SK-MEL-5 (cell line): Measurements from ENCODE around the gene HSD11B2. TPM values are rescaled to one million over a fixed set of nuclear protein-coding genes. Genes with fewer than 3 reads are reported as not detected.

Source experiments
- DNase-seq: peaks from one replicate; pipeline ENCODE4 v3.0.0-alpha.2; 2016; ENCODE audit warnings: low read depth, low spot score
- in situ Hi-C: cut with HindIII; loops from 2 replicates; pipeline ENCODE4 v1.10.0; 2016; ENCODE audit warnings: low sequenced_read_pairs, high pct_unique_total_duplicates, low pct_unique_long_range_greater_than_20kb
- total RNA-seq: library from RNA; depleted of rRNA; stranded (reverse); fragments of >200 nt; shearing (Covaris generic); gene quantifications from 2 replicates; pipeline ENCODE4 v1.2.3, GENCODE V29; 2014

Gene HSD11B2
- total RNA-seq, 1 experiment from 2014 or later = 0.32 TPM

DNA sequence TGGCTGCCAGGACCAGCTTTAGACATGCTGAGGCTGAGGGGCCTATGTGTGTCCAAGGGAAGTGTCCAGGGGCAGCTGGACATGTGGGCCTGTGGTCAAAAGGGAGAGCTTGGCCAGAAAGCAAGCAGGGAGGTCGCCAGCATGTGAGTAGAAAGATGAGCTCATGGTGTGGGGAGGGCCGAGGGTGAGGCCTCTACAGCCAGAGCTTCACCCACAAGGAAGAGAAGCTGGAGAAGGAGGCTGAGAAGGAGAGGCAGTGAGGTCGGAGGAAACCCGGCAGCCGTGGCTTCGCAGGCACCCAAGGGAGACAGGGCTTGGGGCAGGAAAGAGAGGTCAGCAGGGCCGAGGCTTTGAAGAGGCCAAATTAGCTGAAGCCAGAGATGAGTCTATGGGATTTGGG is 4.0 kb upstream of the HSD11B2 start:
- in situ Hi-C loops = no loop called here

DNA sequence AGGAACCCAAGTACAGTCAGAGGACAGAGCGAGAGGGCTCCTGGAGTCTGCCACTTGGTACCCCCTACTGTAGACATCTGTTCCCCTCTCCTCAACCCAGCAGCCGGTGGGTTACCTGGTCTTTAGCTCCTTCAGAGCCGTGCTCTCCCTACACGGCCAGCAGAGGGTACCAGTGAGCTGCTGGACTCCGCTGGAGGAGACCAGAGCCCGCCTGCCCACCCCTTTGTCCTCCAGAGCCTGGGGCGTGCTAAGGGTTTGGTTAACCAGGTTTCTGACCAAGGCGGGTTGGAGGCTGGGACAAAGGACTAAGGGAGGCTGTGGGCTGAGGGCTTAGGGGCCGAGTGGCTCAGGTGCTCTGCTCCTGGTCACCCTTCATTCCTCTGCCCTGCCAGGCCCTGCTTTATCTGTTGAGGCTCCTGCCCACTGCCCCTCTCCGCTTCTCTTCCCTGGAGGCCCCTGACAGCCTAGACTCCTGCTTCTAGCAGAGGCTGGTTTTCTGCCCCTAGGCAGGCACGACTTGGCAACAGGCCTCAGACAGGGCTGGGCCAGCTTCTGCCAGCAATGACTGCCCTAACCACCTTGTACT is 2.7 kb upstream of the HSD11B2 start:
- in situ Hi-C loops = no loop called here
- peak; percentile 79 for DNase-seq

More for the DNA sequence above, 4.0 kb upstream of the HSD11B2 start:
- DNase-seq = no peak

DNA sequence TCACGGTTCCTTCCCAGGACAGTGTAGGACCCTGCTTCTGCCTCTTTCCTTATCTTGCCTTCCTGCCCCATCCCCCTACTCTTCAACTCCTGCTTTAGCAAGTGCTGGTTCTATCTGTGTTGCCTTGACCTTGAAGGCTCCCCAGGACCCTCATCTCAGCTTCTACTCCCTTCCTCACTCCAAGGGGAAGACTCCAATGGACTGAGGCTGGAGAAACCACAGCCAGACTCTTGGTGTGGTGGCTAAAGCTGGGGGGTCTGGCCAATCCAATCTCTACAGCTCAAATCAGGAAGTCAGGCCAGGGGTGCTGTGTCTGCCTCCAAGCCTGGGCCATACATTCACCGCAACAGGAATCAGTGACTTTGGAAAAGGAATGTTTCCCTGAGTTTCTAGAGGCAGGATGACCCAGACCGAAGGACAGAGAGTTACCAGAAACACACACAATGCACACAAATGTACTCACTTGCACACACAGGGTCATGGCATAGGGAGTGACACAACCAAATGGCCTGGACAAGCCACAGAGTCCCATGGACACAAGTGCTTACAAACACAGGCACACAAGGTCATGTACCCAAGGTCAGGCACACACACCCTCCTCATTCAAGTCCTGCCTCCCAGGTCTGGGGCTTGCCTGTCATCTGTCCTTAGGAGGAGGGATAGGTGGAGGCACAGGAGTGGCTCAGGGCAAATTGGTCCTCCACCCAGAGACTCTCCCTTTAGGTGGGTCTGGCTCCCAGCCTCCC is 1.7 kb upstream of the HSD11B2 start:
- in situ Hi-C loops = no loop called here
- DNase-seq = no peak

DNA sequence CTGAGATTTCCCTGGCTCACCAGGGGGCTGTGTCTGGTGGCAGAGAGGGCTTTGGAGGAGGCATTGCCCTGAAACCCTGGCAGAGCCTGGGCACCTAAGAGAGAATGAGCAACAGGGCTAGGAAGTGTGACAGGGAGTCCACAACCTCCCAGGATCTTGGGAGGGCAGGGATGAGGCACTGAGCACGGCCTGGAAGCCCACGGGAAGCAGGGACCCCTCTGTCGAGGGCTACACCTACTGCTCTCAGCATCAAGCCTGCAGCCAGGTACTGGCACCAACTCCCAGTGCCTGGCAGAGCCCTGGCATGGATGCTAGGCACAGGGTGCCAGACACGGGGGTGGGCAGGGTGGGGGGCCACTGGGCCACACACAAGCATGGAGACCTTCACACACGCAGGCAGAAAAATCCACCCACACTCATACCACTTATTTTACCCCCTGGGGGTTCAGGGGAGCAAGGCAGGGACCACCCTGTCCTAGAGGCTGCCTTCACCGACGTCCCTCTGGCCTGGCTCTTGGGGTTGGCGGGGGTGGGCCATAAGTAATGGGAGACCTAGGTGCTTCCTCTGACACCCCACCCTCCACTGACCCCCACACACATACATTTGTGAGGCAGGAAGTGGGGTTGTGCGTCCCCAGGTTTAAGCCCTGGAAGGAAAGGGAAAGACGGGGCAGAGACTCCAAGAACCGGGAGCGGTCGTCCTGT is 970 bp upstream of the HSD11B2 start:
- in situ Hi-C loops = no loop called here
- DNase-seq = no peak

DNA sequence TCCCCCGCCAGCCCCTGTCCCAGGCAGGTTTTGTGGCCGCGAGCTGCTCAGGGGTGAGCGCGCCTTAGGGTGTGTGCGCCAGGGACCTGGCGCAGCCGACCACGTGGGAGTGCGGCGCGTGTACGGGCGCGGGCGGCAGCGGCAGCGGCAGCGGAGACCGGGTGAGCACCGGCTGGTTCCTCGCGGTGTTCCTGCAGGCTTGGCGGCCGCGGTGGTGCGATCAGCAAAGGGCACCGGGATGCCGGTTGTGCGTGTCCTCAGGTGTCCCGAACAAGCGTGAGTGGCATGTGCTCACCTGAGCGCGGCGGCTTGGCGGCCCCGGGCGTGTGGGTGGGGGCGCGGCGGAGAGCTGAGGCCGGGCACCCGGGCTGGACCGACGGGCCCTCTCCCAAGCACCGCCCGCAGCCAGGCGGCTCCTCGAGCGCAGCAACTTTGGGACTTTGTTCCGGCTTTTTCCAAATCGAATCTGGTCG is 381 bp upstream of the HSD11B2 start:
- in situ Hi-C loops = no loop called here
- no peak for DNase-seq

DNA sequence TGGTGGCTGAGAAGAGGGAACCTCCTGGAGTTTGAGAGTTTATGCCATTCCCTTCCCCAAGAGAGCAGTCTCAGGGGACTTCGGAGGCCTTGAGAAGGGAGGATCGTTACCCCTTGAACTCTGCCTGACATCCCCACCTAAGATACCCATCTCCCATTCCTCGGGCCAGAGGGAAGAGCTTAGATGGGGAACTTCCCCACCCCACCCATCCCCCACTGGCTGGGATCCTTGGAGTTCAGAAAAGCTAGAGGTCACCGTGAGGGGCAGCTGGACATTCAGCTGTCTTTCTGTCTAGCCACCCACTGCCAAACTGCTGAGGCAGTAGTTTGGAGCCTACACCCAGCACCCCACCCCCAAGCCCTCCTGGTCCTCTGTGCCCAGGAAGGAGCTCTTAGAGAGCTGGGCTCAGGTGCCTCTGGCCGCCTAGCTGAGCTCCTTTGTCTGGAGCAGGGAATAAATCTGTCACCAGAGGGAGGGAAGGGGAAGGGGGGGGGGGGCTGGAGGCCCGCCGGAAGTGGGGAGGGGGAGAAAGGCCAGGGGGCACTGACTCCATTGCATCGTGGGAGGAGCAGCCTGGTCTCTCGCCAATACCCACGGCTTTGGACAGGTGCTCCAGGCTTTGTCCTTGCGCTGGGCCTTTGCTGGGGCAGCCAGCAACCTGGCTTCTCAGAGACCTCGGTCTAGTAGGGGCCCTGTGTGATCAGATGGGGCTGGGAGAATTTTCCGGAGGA is 1.0 kb downstream of the HSD11B2 start:
- in situ Hi-C loops = no loop called here
- DNase-seq = no peak

DNA sequence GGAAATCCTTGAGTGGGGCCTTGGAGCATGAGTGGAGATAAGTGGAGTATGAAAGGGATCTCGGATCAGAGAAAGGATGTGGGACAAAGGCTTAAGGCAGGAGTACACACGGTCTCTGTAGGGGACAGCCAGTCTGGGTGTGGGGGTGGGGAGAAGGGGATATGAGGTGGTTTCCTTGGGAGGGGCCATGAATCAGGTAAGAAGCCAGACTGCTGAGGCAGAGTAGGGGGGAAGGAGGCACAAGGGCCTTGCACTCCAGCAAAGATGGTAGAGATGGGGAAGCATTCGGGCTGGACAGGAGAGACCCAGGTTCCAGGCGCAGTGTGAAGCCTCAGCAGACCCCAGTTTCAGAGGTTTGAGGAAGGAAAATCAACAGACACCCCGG is 1.6 kb downstream of the HSD11B2 start:
- in situ Hi-C loops = no loop called here
- no peak for DNase-seq

DNA sequence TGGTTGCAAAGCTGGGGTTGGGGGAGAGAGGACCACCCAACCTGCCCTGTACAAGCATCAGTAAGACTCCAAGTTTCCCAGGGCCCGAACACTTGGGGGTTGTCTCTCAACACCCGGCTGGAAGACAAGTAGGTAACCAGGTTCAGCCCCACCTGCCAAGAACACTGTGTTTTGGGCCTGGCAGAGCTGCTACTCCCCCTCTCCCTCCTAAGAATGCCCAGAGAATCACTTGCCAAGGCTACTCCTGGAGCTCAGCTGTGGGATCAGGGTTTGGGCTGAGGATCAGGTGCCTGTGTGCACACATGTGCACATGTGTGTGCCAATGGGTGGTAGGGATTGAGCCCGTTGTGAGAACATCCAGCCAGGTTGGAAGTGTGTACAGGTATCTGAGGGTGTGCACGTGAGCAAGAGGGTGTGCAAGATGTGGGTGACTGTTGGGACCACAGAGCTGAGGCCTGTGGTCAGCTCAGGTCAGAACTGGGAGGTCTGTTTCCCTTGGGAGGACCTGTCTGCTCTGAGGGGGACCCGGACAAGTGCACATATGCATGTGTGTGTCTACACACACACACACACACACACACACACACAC is 2.3 kb downstream of the HSD11B2 start:
- DNase-seq = no peak
- in situ Hi-C loops = no loop called here

DNA sequence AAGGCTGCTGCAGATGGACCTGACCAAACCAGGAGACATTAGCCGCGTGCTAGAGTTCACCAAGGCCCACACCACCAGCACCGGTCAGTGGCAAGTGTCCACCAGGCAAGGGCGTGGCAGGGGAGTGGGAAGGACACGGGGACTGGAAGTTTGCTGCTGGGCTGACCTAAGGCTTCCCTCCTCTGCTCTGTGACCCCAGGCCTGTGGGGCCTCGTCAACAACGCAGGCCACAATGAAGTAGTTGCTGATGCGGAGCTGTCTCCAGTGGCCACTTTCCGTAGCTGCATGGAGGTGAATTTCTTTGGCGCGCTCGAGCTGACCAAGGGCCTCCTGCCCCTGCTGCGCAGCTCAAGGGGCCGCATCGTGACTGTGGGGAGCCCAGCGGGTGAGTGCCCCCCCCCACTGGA is 4.8 kb downstream of the HSD11B2 start:
- in situ Hi-C loops = no loop called here
- no peak for DNase-seq

DNA sequence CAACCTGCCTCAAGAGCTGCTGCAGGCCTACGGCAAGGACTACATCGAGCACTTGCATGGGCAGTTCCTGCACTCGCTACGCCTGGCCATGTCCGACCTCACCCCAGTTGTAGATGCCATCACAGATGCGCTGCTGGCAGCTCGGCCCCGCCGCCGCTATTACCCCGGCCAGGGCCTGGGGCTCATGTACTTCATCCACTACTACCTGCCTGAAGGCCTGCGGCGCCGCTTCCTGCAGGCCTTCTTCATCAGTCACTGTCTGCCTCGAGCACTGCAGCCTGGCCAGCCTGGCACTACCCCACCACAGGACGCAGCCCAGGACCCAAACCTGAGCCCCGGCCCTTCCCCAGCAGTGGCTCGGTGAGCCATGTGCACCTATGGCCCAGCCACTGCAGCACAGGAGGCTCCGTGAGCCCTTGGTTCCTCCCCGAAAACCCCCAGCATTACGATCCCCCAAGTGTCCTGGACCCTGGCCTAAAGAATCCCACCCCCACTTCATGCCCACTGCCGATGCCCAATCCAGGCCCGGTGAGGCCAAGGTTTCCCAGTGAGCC is 5.8 kb downstream of the HSD11B2 start:
- in situ Hi-C loops = no loop called here
- no peak for DNase-seq

DNA sequence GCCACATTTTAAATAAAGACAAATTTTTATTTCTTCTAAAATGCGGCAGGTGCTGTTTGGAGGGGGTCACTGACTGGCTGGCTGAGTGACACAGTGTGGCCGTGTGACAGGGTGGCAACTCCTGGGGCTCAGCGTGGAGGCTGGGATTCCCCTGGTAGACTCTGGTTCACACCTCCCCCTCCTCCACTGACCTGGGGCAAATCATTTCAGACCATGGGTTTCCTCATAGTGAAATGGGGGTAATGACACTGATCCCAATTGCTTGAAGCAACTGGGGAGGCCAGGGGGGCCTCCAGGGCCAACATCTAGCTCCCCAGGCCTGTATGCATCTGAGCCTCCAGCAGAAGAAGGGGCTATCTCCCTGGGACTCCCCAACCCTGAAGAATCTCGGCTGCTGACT is 6.6 kb downstream of the HSD11B2 start:
- in situ Hi-C loops = no loop called here
- no peak for DNase-seq

DNA sequence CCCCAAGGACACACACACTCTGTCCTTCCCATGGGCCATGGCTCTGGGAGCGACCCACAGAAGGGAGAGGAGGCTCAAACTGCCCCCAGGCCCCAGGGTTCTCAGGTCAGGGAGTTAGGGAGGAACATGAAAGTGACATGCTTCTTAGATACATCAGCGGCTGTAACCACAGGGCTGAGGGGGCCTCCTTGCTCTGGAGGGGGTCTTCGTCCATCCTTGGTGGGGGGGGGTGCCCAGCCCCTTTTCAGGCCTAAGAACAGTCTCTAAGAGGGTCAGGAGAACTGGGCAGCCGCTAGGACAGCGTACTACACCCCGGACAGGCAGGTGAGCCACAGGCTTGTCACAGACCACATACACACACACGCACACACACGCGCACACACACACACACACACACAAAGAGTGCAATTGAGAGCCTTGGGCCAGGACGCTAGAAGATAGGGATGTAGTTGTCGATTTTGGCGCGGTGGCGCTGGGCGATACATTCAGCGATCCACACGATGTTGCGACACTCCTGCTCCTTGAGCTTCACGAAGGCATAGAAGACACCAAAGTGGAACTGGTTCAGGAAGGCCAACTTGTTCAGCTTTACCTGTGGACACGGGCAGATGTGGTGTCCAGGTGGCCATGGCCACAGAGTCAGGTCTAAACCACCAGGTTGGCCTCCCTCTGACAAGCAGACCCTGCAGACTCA is 7.3 kb downstream of the HSD11B2 start:
- in situ Hi-C loops = no loop called here

DNA sequence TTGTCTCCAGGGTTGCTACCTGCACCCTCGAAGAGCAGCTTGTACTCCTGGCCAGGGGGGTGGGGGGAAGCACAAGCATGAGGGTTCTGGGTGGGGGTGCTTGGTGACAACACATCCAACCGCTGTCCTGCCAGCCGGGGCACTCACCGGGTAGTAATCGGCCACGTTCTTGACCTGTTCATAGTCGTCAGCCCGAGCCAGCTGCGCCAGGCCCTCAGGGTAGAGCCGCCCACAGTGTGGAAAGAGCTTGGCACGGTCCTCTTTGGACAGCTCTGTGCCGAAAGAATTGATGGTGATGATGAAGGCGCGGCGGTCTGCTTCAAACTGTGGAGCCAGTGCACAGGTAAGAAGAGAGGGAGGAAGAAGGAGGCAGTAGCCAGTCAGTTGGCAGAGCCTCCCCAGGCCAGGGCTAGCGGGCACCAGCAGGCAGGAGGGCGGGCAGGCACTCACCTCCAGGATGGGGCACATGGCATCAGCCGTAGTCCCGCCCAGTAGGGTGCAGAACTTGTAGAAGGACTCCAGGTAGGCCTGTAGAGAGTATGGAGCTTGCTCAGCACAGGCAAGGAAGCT is 8.0 kb downstream of the HSD11B2 start:
- in situ Hi-C loops = no loop called here
- no peak for DNase-seq

More for the DNA sequence above, 7.3 kb downstream of the HSD11B2 start:
- no peak for DNase-seq

DNA sequence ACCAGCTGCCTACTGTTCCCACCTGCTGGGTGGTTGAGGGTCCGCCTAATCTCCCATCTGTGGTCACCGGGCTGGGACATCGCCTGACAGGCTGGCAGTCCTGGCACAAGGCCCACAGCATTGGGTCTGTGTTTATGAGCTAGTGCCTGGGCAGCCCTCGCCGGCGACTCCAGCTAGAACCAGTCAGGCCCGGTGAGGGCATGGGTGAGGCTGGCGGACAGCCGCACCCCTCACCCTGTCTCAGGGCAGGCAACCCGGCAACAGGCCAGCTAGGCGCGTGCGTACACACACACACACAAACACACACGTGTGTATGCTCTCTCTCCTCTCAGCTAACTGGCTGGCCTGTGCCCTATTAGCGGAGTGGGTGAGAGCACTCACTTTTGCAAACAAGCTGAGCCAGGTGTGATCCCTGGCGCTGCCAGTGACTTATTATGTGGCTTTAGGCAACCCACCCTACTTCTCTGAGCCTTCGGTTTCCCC is 10.4 kb downstream of the HSD11B2 start:
- in situ Hi-C loops = no loop called here
- no peak for DNase-seq

DNA sequence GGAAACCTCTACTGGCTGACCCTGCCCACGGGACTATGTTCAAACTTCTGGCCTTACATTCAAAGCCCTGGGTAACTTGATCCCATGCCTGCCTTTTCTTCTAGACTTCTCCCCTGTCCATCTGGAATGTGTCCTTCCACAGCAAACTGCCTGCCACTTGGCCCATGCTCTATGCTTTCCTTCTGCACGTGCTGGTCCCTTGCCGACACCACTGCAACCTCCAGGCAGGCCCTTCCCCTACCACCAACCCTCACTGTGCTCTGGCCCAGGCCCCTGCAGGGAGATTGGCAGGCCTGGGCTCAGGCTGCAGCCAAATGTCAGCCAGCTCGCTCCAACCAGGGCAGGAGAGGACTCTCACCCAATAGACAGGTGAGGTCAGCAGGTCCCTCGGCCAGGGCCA is 11.0 kb downstream of the HSD11B2 start:
- DNase-seq = no peak
- in situ Hi-C loops = no loop called here

DNA sequence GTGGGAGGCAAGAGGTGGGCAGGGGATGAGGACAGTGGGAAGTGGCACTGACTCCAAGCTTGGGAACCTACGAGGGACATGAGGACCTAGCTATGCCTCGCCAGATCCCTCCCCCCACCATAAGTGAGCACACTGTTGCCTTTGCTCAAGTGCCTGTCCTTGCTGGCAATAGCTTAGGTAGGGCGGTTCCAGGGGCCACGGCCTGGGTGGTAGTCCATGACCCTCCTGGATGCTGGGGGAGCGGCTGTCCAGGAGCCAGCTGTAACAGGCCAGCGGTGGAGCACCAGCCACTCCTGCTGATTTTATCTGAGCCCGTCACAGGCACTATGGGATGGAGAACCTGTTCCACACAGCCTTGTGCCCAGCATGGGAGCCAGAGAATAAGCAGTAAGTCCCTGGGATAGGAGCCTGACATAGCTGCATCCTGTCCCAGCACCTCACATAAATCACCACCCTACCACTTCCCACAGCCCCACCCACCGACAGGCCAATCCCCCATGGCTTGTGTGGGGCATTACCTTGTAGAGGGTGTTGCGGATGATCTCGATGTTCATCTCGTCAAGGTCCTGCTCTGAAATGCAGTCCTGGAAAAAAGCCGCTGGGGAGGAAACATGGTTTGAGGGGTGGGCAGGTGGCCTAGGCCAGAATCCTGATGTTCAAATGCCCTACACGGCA is 11.8 kb downstream of the HSD11B2 start:
- no peak for DNase-seq
- in situ Hi-C loops = no loop called here
